ENCODE measurements around the gene GPR39. TPM values are rescaled to one million over a fixed set of nuclear protein-coding genes. Genes with fewer than 3 reads are reported as not detected.

The GPR39 gene
- total and polyA plus RNA-seq, 2 donors (not counting 3 experiments of a cell fraction or from before 2014, with no cell fraction given), result 0.03 to 0.20 TPM

- TF ChIP-seq GATA2 (IDR thresholded peaks at IDR 0.05; ENCODE audit: insufficient read depth, insufficient read length, low read depth, low read length) (no peak), MYC (IDR thresholded peaks at IDR 0.05; ENCODE audit: low read depth, low read length) (no peak), JUN (IDR thresholded peaks at IDR 0.05; ENCODE audit: borderline replicate concordance, insufficient read depth, insufficient read length, low read depth) (no peak), EZH2 (IDR thresholded peaks at IDR 0.05; ENCODE audit: borderline replicate concordance, low read depth, low read length, severe bottlenecking) (no peak), MAX (IDR thresholded peaks at IDR 0.05; ENCODE audit: insufficient read depth, insufficient read length) (no peak), FOS (IDR thresholded peaks at IDR 0.05; ENCODE audit: borderline replicate concordance, insufficient read depth, low read length) (no peak), POLR2A (IDR thresholded peaks at IDR 0.05; ENCODE audit: low read depth, low read length) (no peak), CTCF (IDR thresholded peaks at IDR 0.05; ENCODE audit: extremely low read depth in 1 of 2, insufficient read depth in 1 of 2, low read depth in 1 of 2, low read length in 2 of 2) (no peak), POLR2AphosphoS5 (IDR thresholded peaks at IDR 0.05; ENCODE audit: insufficient read depth, low read depth, low read length) (no peak)
- dilution Hi-C loops (cut with MboI; ENCODE audit: extremely low pct_ligation_motif_present, low sequenced_read_pairs) (no loop called here), intact Hi-C loops (cut with micrococcal nuclease) (no loop called here)
- DNase-seq (ENCODE audit: low read depth, low spot score) (no peak), FAIRE-seq (no peak)
- ChIA-PET CTCF (no interaction called here), POLR2A (no interaction called here)
- Histone ChIP-seq H3K27me3 (ENCODE audit: control insufficient read depth in 2 of 2, insufficient read depth in 2 of 2, low read length in 2 of 2) (no peaks in the 10 kb centered on the region), H2AFZ (ENCODE audit: low read depth, low read length) (no peak overlapping the region), H3K9me3 (replicated peaks; ENCODE audit: control insufficient read depth, insufficient read depth, low read length) (peaks cover 6% of the 10 kb centered on the region), H3K9ac (replicated peaks; ENCODE audit: extremely low read depth, insufficient read depth, low read length) (no peak overlapping the region), H3K36me3 (ENCODE audit: control insufficient read depth in 2 of 2, extremely low read depth in 1 of 2, insufficient read depth in 2 of 2, low read length in 2 of 2) (no peaks in the 10 kb centered on the region), H3K4me2 (ENCODE audit: insufficient read depth, low read length) (no peak overlapping the region), H3K79me2 (ENCODE audit: control insufficient read depth, insufficient read depth, low read length) (no peaks in the 10 kb centered on the region), H3K9me1 (replicated peaks; ENCODE audit: control insufficient read depth, extremely low read depth, insufficient read depth, low read length) (no peaks in the 10 kb centered on the region), H3K27ac (ENCODE audit: insufficient read depth, low read depth, low read length) (no peak overlapping the region), H3K4me3 (replicated peaks in 1 of 3; ENCODE audit: insufficient read depth in 1 of 3, low read depth in 1 of 3, low read length in 3 of 3) (no peak overlapping the region), H4K20me1 (replicated peaks; ENCODE audit: control insufficient read depth, extremely low read depth, insufficient read depth, low read length) (no peaks in the 10 kb centered on the region), H3K4me1 (ENCODE audit: control insufficient read depth, extremely low read depth, insufficient read depth, low read length) (no peaks in the 10 kb centered on the region)
- BruUV-seq (replicated peaks), result no TSS peak
Measured at GRCh38 chr2:132466428-132467028, 49.9 kb downstream of the GPR39 start.
